ENCODE measurements around the gene WFIKKN1. TPM values are rescaled to one million over a fixed set of nuclear protein-coding genes. Genes with fewer than 3 reads are reported as not detected.
A peak's percentile ranks its signal among the peaks of the same experiment; 100 is the strongest.

The WFIKKN1 gene
- total RNA-seq, 1 donor from 2014 or later: not detected

- DNase-seq (ENCODE audit: low read depth): no peak
- TF ChIP-seq CTCF (IDR thresholded peaks at IDR 0.05; ENCODE audit: insufficient read depth, low read length, severe bottlenecking): peak; percentile 6
- Histone ChIP-seq H3K4me3 (ENCODE audit: low read depth, low read length) (no peak overlapping the region), H3K36me3 (ENCODE audit: control insufficient read depth, insufficient read depth, low read length) (peaks cover 2% of the 10 kb centered on the region), H3K27me3 (ENCODE audit: control insufficient read depth, insufficient read depth, low read length) (no peaks in the 10 kb centered on the region)
- FAIRE-seq: no peak
Observed at GRCh38 chr16:585351-585750, 45.4 kb upstream of the WFIKKN1 start.

DNA sequence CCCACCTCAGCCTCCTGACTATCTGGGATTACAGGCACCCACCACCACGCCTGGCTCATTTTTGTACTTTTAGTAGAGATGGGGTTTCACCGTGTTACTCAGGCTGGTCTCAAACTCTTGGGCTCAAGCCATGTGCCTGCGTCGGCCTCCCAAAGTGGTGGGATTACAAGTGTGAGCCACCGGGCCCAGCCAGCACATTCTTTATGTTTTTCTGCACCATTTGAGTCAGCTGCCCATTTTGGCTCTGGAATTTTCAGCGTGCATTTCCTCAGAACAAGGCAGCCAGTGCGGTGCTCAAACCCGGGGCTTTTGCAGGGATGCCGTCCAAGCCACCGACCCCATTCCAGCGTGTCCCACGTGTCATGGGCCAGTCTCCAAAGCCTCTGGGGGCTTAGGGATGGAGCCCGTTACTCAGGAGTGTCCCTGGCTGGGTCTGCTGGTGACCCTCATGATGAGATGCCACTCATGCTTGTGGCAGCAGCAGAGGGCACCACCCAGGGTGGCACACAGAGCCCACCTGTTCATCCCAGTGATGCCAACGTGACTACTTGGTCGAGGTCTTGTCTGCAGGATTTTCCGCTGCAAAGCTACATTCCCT lies 44.6 kb upstream of the WFIKKN1 start:
- Histone ChIP-seq H3K4me3 (ENCODE audit: low read depth, low read length) (no peak overlapping the region), H3K27me3 (ENCODE audit: control insufficient read depth, insufficient read depth, low read length) (no peaks in the 10 kb centered on the region), H3K36me3 (ENCODE audit: control insufficient read depth, insufficient read depth, low read length) (peaks cover 1% of the 10 kb centered on the region)
- no peak for TF ChIP-seq CTCF (IDR thresholded peaks at IDR 0.05; ENCODE audit: insufficient read depth, low read length, severe bottlenecking)
- FAIRE-seq: peak; percentile 82
- no peak for DNase-seq (ENCODE audit: low read depth)

DNA sequence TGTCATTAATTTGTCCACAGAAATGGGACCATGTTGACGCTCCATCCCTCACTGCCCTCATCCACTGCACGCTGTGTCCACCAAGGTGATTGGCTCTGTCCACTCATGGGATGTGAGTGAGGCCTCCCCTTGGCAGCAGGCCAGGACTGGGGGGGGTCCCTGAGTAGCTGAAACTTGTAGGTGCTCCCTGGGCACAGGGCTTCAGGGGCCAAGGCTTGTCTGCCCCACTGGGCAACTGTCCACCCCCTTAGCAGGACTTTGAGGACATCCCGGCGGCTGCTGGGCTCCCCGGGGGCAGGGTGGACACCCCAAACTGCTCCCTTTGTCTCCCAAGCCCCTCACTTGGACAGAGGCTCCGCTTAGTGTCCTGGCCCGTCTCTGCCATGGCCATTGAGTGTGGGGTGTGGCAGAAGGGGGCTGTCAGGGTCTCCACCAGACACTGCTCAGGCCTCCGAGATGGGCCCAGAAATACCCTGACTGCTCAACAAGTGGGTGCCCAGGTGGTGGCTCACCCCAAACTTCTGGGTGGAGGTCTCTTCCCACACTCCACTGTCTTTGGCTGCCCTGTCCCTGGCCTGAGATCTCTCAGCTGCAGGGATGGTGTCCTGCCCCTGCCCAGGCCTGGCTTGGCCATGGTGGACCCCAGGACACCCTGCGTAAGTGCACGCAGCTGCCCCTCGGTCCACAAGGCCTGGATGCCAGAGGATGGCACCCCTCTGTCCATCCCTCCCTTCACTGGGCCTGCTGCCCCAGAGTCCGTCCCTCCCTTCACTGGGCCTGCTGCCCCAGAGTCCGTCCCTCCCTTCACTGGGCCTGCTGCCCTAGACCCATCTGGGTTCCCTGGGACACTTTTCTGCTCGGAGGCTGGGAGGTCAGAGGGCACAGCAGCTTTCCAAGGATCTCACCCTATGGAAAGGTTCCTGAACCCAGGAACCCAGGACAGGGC lies 43.9 kb upstream of the WFIKKN1 start:
- TF ChIP-seq CTCF (IDR thresholded peaks at IDR 0.05; ENCODE audit: insufficient read depth, low read length, severe bottlenecking): no peak
- Histone ChIP-seq H3K36me3 (ENCODE audit: control insufficient read depth, insufficient read depth, low read length) (peaks cover 1% of the 10 kb centered on the region), H3K27me3 (ENCODE audit: control insufficient read depth, insufficient read depth, low read length) (no peaks in the 10 kb centered on the region), H3K4me3 (ENCODE audit: low read depth, low read length) (no peak overlapping the region)
- no peak for FAIRE-seq
- DNase-seq (ENCODE audit: low read depth): no peak

DNA sequence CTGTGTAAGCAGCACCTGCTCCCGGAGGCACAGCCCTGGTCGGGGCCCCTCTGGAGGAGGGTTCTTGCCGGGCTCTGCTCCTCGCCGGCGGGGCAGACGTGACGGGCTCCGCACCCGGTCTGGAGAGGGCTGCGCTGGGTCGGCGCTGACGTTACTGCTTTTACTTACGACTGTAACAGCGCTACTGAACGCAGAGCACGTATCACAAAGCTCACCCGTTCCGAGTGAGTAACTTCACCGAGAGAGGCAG lies 42.2 kb upstream of the WFIKKN1 start:
- peak; percentile 47 for DNase-seq (ENCODE audit: low read depth)
- peak overlapping the region; percentile 78 for H3K4me3 ChIP-seq (ENCODE audit: low read depth, low read length)
- no peak for TF ChIP-seq CTCF (IDR thresholded peaks at IDR 0.05; ENCODE audit: insufficient read depth, low read length, severe bottlenecking)
- H3K36me3 ChIP-seq (ENCODE audit: control insufficient read depth, insufficient read depth, low read length): peaks cover 2% of the 10 kb centered on the region
- no peak for FAIRE-seq
- no peaks in the 10 kb centered on the region for H3K27me3 ChIP-seq (ENCODE audit: control insufficient read depth, insufficient read depth, low read length)

GRCh38 chr16:588889-589657 lies 41.7 kb upstream of the WFIKKN1 start:
- DNase-seq (ENCODE audit: low read depth) (peak; percentile 79), FAIRE-seq (no peak)

More at GRCh38 chr16:588889-589657, 41.7 kb upstream of the WFIKKN1 start:
- Histone ChIP-seq H3K27me3 (ENCODE audit: control insufficient read depth, insufficient read depth, low read length) (no peaks in the 10 kb centered on the region), H3K4me3 (ENCODE audit: low read depth, low read length) (peak overlapping the region; percentile 78), H3K36me3 (ENCODE audit: control insufficient read depth, insufficient read depth, low read length) (peaks cover 2% of the 10 kb centered on the region)
- TF ChIP-seq CTCF (IDR thresholded peaks at IDR 0.05; ENCODE audit: insufficient read depth, low read length, severe bottlenecking): no peak

Measured in bronchial epithelial cell (primary cell).